Esophagus muscularis mucosa (tissue), 4 donors: Measurements from ENCODE around the gene MAP1LC3B. TPM values are rescaled to one million over a fixed set of nuclear protein-coding genes. Genes with fewer than 3 reads are reported as not detected.

Source experiments
- DNase-seq: peaks from one replicate; pipeline ENCODE4 v3.0.0-alpha.2; 2017; ENCODE audit errors: extremely low spot score
- H3K27ac ChIP-seq, 4 donors: fragments of 200-600 bp; sonication (generic); replicated peaks in 1 of 4; 1 replicate in 3 of 4; 2 replicates in 1 of 4; pipeline ENCODE4 v1.5.1; 2016 to 2019; ENCODE audit warnings: mild to moderate bottlenecking in 1 of 4
- H3K27me3 ChIP-seq, 4 donors: fragments of 200-600 bp; sonication (generic); one replicate each; pipeline versions ENCODE4 v1.5.1 to v1.6.0; 2016 to 2019
- H3K36me3 ChIP-seq, 4 donors: fragments of 200-600 bp; sonication (generic); one replicate each; pipeline ENCODE4 v1.5.1; 2016 to 2019
- H3K4me1 ChIP-seq, 4 donors: fragments of 200-600 bp; sonication (generic); one replicate each; pipeline ENCODE4 v1.5.1; 2016 to 2019
- H3K4me3 ChIP-seq, 4 donors: fragments of 200-600 bp; sonication (generic); 1 replicate in 2 of 4; 2 replicates in 2 of 4; pipeline ENCODE4 v1.5.1; 2016 to 2019; ENCODE audit warnings: mild to moderate bottlenecking in 4 of 4, moderate library complexity in 1 of 4
- H3K9me3 ChIP-seq, 4 donors: fragments of 200-600 bp; sonication (generic); 1 replicate in 3 of 4; 2 replicates in 1 of 4; pipeline ENCODE4 v1.5.1; 2016 to 2019
- CTCF ChIP-seq, 3 experiments: fragments of 200-600 bp in 2 of 3; fragments of 450-650 bp in 1 of 3; sonication (generic) in 2 of 3; IDR thresholded peaks; one replicate each; pipeline ENCODE4 v1.5.1; 2017 to 2019; ENCODE audit warnings: antibody characterized with exemption in 3 of 3, mild to moderate bottlenecking in 2 of 3, moderate library complexity in 1 of 3
- EP300 ChIP-seq: sonication (generic); formaldehyde crosslinking; IDR thresholded peaks from one replicate; pipeline ENCODE4 v1.6.1; 2017; ENCODE audit warnings: antibody characterized with exemption
- POLR2A ChIP-seq: fragments of 450-650 bp; IDR thresholded peaks from one replicate; pipeline ENCODE4 v1.6.1; 2017; ENCODE audit warnings: antibody characterized with exemption, moderate library complexity, mild to moderate bottlenecking, low read depth
- POLR2AphosphoS5 ChIP-seq, 2 donors: sonication (generic); formaldehyde crosslinking; IDR thresholded peaks; one replicate each; pipeline ENCODE4 v1.6.1; 2017; ENCODE audit warnings: antibody characterized with exemption in 2 of 2
- WGBS: methylation state at CpG from one replicate; pipeline ENCODE4 v1.1.5; 2018; 5-methylcytosine and 5-hydroxymethylcytosine counted together
- intact Hi-C: fragments of 100-400 bp; cut with DNase I; formaldehyde crosslinking; loops from one replicate; pipeline ENCODE4 v1.15.1; 2023
- total RNA-seq, 4 donors: library from RNA; depleted of rRNA; stranded (reverse); fragments of >200 nt; gene quantifications; one replicate each; pipeline versions ENCODE4 v1.1.0 to v1.2.1, GENCODE V29; 2016

MAP1LC3B gene
- total RNA-seq, 4 donors from 2014 or later = 49.4 to 70.6 (median 57.9) TPM

- no peaks in the 10 kb centered on the region for H3K27me3 ChIP-seq
- no peak for DNase-seq
- no peak overlapping the region for H3K4me3 ChIP-seq
- TF ChIP-seq POLR2A = no peak
- WGBS = 94% methylated on average over 6 of the region's 11 CpGs
- H3K27ac ChIP-seq = no peak overlapping the region
- H3K9me3 ChIP-seq = no peaks in the 10 kb centered on the region
- peaks cover 49 to 100% (median 87%) of the 10 kb centered on the region in 4 donors for H3K36me3 ChIP-seq
- H3K4me1 ChIP-seq = no peaks in the 10 kb centered on the region
- intact Hi-C loops = loop anchor here (5.0 kb wide), 1 partner anchor 227 kb away; no protein-coding TSS in a partner anchor
Measured at GRCh38 chr16:87410530-87410929, 18.4 kb downstream of the MAP1LC3B start.

- Histone ChIP-seq H3K27me3 (no peaks in the 10 kb centered on the region), H3K4me1 (no peaks in the 10 kb centered on the region), H3K4me3 (no peak overlapping the region), H3K27ac (no peak overlapping the region), H3K36me3 (peaks cover 50 to 100% (median 87%) of the 10 kb centered on the region in 4 donors), H3K9me3 (no peaks in the 10 kb centered on the region)
- TF ChIP-seq EP300 = no peak
- TF ChIP-seq CTCF (IDR thresholded peaks at IDR 0.05) = no peak
- TF ChIP-seq POLR2AphosphoS5 (IDR thresholded peaks at IDR 0.05) = no peak
- TF ChIP-seq POLR2A = no peak
- WGBS = 92% methylated on average over 10 of the region's 14 CpGs
- intact Hi-C loops = loop anchor here (5.0 kb wide), 1 partner anchor 226 kb away; no protein-coding TSS in a partner anchor
- DNase-seq = no peak
Measured at GRCh38 chr16:87410968-87411367, 18.8 kb downstream of the MAP1LC3B start.

- no peaks in the 10 kb centered on the region for H3K9me3 ChIP-seq
- H3K4me1 ChIP-seq = no peaks in the 10 kb centered on the region
- peaks cover 55 to 100% (median 89%) of the 10 kb centered on the region in 4 donors for H3K36me3 ChIP-seq
- TF ChIP-seq CTCF (IDR thresholded peaks at IDR 0.05) (no peak), EP300 (no peak), POLR2A (no peak), POLR2AphosphoS5 (IDR thresholded peaks at IDR 0.05) (no peak)
- no peak for DNase-seq
- H3K27ac ChIP-seq = no peak overlapping the region
- intact Hi-C loops = loop anchor here (5.0 kb wide), 1 partner anchor 226 kb away; no protein-coding TSS in a partner anchor
- no peaks in the 10 kb centered on the region for H3K27me3 ChIP-seq
- 89% methylated on average over 38 of the region's 49 CpGs for WGBS
- H3K4me3 ChIP-seq = no peak overlapping the region
Measured at GRCh38 chr16:87411375-87412271, 19.5 kb downstream of the MAP1LC3B start.

GRCh38 chr16:87412371-87412995 lies 20.3 kb downstream of the MAP1LC3B start:
- H3K9me3 ChIP-seq = no peaks in the 10 kb centered on the region
- peaks cover 57 to 100% (median 90%) of the 10 kb centered on the region in 4 donors for H3K36me3 ChIP-seq
- 87% methylated on average over 29 of the region's 31 CpGs for WGBS
- no peak for DNase-seq
- no peak overlapping the region for H3K27ac ChIP-seq
- H3K4me1 ChIP-seq = peaks cover 0 to 3% (median 1%) of the 10 kb centered on the region in 4 donors
- intact Hi-C loops = loop anchor here (5.0 kb wide), 1 partner anchor 225 kb away; no protein-coding TSS in a partner anchor
- no peaks in the 10 kb centered on the region for H3K27me3 ChIP-seq
- no peak for TF ChIP-seq CTCF (IDR thresholded peaks at IDR 0.05)
- TF ChIP-seq POLR2AphosphoS5 (IDR thresholded peaks at IDR 0.05) = no peak
- TF ChIP-seq POLR2A = no peak
- no peak for TF ChIP-seq EP300
- no peak overlapping the region for H3K4me3 ChIP-seq

GRCh38 chr16:87412996-87413421 lies 20.9 kb downstream of the MAP1LC3B start:
- no peak for DNase-seq
- H3K36me3 ChIP-seq = peaks cover 60 to 99% (median 90%) of the 10 kb centered on the region in 4 donors
- H3K4me3 ChIP-seq = no peak overlapping the region
- no peaks in the 10 kb centered on the region for H3K9me3 ChIP-seq
- no peak overlapping the region for H3K27ac ChIP-seq
- TF ChIP-seq CTCF (IDR thresholded peaks at IDR 0.05) = no peak
- no peak for TF ChIP-seq POLR2AphosphoS5 (IDR thresholded peaks at IDR 0.05)
- TF ChIP-seq EP300 = no peak
- no peak for TF ChIP-seq POLR2A
- intact Hi-C loops = loop anchor here (5.0 kb wide), 1 partner anchor 224 kb away; no protein-coding TSS in a partner anchor
- H3K27me3 ChIP-seq = no peaks in the 10 kb centered on the region
- 92% methylated on average over 7 of the region's 27 CpGs for WGBS
- H3K4me1 ChIP-seq = peaks cover 0 to 3% (median 1%) of the 10 kb centered on the region in 4 donors
